NCI-H1092 treated with DMSO at 0.1 percent for 48 hours (cell line): ENCODE data around the gene CYP19A1.
A peak's percentile ranks its signal among the peaks of the same experiment; 100 is the strongest.

Experiments
- DNase-seq: peaks from one replicate; lab custom pipeline; 2025; lab: John Stamatoyannopoulos, UW

The CYP19A1 gene

DNA sequence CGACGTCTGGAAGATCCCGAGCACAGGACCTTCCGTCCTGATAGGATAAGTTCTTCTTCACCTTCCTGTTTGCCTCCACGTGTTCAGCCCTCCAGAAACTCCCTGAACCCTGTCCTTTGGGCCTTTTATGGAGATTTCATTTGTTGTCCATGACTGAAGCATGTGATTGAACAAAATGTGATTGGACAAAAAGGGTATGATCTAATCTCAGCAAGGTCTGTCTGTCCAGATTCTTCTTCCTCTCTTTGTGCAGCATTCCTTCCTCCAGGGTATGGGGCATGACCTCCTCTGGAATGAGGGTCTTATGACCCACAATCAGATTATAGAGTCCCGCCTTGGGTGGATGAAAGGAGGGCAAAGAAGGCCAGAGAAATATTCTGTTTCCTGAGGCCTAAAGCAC lies at the start of gene CYP19A1:
Gene CYP19A1, minus strand, starts transcription at position 101 of the 400 bp plus-strand sequence. CDS start 95,684 bp downstream, outside the sequence.
- no peak for DNase-seq

DNA sequence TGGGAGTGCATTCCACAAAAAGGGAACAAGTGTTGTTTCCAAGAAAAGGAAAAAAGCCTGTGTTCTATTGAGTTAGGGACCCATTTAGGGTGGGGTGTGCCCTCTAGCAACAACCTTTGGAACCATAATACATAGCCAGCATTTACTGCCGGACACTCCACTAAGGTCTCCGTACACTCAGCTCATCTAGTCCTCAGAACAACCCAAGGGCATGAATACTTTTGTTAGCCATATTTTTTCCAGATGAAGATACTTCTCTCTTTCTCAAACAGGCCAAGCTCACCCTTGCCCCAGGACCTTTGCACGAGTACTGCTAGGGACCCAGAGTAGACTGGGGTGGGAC lies 49.3 kb upstream of the CYP19A1 start:
- no peak for DNase-seq

DNA sequence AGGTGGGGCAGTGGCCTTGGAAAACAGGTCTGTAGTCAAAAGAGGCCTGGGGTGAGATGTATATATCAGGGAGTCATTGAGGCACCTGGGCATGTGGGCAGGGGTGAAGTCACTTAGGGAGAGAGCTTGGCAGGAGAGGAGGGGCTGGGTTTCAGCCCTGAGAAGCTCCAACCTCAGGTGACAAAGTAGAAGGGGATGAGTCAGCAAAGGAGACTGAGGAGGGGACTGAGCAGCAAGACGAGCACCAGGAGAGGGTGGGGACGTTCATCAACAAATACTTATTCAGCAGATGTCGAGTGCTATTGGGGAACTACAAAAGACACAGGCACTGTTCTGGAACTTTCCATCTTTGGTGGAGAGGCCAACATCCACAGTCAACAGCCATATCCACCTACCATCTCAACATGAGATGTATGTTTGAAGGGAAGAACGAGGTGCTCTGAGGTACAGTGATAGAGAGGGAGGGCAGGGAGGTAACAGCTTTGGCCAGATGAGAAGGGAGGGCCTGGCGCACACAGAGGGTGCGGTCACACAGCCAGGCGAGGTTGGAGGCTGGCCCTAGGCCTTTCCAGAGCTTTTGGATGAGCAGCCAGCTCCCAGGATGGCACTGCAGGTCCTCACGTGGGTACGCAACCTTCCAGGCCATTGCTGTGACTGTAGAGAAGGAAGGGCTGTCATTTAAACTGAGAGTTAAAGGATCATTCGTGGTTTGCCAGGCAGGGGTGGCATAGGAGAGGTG lies 48.7 kb upstream of the CYP19A1 start:
- no peak for DNase-seq

DNA sequence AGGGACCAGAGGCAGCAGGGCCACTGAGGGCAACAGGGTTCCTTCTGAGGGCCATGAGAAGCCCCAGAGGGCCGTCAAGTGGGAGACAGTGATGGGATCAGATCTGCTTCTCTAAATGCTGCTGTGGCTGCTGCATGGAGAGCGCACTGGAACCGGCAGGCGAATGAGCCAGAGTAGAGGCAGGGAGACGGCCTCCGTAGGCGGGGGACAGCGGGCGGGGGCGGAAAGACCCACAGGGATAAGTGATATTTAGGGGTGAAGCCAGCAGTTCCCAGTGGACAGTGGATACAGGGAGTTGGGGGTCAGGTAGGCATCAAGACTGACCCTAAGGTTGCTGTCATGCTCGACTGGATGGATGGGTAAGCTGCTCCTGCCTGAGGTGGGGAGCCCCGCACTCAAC lies 48.1 kb upstream of the CYP19A1 start:
- no peak for DNase-seq

DNA sequence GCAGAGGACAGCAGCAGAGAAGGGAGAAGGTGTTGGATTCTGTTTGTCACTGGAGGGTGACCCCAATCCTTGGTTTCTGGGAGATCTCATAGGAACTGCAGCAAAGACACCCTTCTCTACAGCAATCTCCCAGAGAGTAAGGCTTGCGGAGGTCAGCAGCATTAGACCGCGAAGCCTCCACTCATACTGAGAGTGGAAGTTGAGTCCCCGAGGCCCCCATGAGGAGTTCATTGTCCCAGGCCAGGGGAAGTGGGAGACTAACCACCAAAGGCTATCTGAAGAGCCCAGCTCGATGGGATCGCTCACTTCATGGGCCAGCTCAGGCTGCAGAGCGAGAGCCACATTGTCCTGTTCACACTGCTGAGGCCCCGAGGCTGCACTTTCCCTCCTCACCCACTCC lies 47.6 kb upstream of the CYP19A1 start:
- DNase-seq, result no peak

DNA sequence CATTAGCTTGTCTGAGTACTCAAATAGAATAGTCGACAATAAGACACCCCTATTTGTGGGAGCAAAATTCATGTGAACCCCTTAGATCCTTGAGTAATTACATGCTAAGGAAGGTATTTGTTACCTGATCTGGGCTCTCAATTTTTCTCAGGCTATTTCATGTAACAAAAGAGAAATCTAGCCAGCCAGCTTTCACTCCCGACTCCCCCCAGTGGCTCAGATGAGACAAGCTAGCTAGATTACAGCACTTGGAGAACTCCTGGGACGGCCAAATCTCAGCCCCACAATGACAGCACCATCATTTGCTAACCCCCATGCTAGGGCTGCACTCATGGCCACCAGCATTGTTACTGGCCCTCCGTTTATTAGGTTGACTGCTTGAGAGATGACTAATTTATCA lies 44.4 kb upstream of the CYP19A1 start:
- DNase-seq, result peak; percentile 28

DNA sequence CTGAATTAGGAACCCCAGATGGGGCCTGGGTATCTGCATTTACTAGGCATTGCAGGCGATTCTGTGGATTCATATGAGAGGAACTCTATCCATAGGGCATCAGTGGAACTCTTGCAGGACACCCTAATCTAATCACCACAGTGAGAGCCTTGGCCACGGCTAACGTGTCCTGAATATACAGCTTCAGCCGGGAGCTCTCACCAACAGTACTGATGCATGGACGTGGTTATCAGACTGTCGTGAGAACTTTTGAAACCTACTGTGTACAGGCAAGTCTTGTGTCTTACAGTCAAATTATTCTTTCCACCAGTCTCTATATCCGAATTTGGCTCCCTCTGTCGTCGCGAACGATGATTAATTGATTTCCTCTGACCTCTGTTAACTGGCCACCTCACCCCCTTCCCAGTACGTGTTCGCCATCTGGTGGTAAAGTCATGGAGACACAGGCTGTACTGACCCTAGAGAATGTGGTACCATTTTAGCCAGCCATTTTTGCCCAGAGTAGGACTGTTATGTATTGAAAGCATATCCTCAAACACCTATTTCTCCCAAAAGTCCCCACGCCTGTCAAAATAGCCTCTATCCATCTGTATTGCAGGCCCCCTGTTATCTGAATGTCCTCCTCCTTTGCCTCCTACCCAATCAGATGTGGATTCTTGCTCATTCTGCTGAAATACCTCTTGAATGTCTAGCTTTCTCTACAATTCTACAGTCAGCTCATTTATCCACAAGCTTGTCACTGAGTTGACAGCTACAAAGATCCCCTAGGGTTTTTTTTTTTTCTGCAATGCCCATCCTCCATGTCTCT lies 42.8 kb upstream of the CYP19A1 start:
- peak; percentile 49 for DNase-seq

DNA sequence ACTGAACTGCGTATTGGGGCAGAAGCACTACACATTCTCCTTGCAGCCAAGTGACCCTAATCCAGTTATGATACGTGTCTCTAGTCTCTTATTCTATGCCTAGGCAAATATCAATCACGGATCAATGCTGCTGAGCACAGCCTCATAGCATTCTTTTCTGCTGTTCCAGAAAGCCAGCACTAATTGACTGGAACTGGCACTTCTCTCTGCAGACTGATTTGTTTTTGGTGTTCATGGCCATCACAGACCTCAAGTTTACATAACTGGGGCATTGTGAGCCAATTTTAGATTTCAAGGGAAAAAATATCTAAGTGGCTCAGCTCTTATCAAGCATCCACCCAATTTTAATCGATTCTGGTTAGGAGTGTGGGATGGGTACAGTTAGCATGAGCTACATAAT lies 41.0 kb upstream of the CYP19A1 start:
- DNase-seq, result no peak

DNA sequence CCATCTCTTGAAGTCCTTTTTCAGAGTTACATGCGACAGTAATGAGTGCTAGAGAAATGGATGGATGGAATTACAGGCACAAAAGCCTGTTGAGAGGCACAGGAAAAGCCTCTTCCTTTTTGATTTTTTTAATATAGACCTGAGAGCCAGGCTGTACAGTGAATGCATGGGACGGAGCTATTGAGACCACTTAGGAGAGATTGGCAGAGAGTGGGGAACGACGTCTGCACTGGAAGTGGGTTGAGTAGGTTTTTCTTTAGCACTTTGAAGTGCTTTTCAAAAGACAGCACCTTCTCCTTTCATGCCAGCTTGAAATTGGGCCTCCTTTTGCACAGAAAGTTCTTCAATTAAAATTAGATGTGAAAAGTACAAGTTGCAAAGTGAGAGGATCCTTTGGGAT lies 40.0 kb upstream of the CYP19A1 start:
- DNase-seq, result no peak

DNA sequence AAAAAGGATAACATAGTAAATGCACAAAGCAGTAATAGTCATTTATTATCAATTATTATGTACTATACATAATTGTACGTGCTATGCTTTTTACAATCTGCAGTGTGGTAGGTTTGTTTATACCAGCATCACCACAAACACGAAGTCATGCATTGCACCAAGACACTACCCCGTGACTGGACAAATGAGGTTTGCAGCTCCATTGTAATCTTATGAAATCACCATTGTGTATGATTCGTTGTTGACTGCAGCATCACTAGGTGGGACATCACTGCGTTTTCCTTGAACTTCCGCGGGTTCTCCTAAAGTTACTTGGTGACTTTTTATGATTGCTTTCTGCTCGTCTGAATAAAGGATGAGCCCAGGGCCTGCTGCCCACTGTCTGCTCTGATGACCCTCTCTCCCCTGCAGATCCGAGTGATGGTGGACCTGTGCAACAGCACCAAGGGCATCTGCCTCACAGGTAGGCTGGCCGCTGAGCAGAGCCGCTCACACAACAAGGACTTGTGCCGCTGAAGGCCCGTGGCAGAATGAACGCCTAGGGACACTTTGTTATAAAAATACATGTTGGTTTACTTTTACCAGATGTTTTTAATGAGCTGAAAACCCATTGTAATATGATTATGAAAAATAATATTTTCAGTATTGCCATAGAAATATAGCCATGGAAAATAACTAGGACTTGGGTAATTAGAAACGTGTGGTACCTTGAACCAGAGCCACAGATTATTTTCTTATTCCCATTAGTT lies 38.8 kb upstream of the CYP19A1 start:
- DNase-seq, result no peak

DNA sequence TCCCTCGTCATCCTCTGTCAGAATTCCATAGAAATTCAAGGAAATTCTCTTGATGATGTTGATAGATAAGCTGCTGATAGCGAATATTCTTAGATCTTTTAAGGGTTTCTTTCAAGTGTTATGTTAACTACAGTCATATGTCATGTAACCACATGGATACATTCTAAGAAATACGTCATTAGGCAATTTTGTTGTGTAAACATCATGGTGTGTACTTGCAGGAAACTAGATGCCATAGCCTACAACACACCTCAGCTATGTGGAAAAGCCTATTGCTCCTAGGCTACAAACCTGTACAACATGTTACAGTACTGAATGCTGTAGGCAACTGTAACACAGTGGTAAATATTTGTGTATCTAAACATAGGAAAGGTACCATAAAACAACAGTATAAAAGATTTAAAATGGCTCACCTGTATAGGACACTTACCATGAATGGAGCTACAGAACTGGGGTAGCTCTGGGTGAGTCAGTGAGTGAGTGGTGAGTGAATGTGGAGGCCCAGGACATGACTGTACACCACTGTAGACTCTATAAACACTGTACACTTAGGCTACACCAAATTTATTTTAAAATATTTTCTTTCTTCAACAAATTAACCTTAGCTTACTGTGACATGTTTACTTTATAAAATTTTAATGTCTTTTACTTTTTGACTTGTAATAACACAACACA lies 37.7 kb upstream of the CYP19A1 start:
- DNase-seq, result no peak

DNA sequence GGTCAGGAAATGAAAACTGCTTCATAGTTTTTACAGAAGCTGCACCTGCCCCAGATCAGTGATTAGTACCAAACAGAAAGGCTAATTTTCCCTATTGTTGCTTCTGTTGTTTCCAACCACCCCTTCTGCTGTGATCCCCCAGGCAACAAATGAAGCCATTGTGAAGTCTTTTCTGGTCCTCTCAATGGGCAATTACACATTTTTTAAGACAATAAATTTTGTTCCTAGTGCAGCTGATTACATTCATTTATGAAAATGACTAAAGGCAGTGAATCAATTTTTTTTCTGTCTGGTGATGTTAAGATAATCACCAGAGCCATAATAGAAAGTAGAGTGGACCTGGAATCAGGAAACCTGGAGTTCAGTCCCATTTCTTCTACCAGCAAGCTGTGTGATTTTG lies 35.7 kb upstream of the CYP19A1 start:
- no peak for DNase-seq

DNA sequence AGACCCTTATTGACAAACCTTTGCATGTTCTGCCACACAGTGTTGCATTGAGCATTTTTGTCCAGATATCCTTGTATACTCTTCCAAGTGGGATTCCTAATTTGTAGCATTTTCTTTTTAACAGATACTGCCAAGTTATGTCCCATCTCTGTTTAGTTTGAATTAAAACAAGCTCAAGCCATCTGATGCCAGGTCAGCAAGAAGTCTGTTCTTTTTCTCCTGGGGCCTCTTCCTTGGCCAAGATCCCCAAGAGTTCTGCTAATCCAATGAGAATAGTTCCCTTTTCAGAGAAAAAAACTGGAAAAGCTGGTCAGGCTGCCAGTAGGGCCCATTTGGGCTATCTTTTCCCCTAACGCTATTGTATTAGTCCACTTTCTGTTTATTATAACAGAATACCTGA lies 32.9 kb upstream of the CYP19A1 start:
- no peak for DNase-seq

DNA sequence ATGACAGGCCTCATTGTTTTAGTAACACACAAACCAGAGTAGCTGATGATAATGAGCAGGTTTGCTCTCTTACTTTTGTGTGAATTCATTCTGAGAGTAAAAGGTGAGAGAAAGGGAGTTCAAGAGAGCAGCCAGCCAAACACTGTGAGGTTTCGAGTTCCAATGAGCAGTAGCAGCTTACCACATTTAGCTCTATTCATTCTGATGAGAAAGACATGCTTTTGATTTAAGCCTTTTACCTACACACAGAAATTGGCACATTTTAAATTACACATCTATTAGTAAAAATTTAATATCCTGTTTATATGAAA lies 31.0 kb upstream of the CYP19A1 start:
- DNase-seq, result no peak

DNA sequence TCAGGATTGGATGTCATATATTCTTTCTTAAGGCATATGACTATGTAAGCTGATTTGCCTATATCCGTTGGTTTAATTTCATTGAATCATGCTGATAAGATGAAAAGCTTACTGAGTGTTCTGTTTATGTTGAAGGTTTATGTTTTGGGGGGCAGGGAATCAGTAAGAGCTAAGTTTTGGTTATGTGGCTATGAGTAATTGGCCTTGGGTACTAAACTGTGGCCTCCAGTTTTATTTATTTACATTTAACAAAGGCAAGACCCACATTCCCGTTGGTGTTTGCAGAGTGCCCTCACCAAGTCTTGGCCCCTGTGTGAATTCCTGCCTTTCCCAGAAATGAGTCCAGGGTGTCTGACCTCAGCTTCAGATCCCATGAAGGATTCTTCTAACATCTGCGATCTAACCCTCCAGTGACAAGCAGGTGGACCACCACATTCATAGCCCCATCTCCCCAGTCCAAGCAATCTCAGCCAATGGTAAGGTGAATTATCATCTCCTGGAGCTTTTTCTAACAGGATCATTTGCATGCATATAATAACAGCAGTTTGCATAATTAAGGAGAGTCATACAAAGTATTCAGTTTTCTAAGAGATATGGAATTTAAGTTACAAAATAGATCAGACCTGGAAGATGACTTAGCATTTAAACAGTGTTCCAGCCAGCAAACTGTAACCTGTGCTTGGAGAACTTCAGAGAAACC lies 30.5 kb upstream of the CYP19A1 start:
- DNase-seq, result no peak

DNA sequence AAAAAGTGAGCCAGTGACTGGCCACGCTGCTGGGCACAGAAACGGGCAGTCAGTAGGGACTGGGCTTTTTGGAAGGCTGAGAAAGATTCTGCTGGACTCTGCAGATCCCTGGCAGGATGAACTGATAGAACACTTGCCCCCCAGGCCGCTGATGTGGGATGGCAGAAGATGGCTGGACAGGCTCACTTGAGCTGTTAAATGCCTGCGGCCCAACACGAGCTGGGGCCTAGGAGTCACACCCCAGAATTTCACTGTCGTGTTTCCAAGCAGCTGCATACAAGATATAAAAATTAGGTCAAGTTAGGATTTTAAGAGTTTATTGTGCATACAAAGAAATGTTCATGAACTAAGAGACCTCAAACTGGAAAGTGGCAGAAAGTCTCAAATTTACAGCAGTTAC lies 29.9 kb upstream of the CYP19A1 start:
- no peak for DNase-seq

DNA sequence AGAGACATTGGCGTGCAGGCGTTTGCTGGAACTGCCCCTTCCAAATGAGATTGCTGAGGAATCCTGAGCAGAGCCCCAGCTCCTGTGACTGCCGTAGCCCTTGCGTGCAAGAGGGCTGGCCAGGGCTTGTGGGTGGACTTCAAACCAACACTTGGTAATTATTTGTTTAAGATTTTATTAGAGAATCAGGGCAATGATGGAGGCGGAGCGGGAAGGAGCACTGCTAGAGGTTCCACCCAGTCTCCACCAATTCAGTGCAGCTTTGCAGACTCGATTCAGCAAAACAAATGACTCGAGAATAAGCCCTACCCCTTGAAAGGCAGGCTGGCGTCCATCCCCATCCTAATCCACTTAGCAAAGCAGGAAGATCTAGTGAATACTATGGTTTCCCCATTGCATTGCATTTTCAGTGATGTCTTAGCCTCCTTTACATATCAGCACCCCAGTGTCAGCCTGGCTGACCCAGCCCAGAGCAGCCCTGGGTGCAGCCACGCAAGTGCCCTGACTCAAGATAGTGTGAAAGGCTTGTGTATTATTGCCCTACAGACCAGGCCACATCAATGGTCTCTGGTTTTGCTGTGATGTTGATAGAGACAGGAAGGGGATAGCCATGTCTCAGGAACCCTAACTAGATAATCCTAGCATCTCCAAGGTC lies 29.1 kb upstream of the CYP19A1 start:
- no peak for DNase-seq

DNA sequence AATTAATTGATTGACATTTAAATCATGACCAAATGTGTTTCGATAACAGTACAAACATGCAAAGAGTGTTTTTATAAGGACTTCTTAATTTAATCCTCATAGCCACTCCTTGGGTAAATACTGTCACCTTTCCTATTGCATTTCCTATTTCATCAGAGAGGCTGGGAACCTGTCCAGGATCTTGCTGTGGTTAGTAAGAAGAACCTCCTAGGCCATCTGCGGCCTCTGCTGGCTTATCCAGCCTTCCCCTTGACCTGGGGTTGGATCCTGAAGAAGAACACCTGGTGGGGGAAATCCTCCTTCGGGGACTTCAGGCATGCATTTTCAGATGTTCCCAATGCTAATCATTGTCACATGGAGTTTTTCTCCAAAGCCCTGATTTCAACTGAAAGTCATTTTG lies 28.5 kb upstream of the CYP19A1 start:
- DNase-seq, result no peak

DNA sequence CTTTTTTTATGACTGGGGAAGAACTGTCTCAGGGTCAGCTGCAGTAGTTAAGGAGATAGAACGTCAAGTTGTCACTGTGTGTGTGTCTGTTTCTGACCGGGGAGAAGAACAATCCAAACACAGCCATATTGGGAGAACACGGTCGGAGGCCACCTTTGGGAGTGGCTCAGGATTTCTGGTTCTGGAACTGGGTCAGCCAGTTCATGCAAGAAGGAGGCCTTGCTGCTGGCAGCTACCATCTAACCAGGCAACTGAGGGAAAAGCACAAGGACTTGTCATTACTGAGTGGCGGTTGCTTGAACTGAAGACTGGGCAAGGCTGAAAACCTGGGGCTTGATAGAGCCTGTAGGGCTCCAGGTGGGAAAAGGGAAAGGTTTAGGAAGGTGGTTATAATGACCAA lies 27.7 kb upstream of the CYP19A1 start:
- no peak for DNase-seq

DNA sequence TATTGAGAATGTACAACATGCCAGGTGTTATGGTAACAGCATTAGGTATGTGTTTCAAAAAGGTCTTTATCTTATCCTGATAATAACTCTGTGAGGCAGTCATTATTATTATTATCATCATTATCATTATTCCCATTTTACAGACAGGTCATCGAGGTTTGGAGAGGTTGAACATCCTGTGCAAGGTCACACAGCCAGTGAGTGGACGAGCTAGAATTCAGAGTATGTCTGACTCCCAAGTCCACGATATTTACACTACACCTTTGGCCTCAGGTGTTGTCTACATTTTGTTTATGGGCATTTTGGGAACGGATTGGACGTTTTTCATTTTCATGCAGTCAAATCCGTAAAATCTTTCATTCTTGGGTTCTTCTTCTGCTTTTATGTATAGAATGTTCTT lies 27.0 kb upstream of the CYP19A1 start:
- no peak for DNase-seq

DNA sequence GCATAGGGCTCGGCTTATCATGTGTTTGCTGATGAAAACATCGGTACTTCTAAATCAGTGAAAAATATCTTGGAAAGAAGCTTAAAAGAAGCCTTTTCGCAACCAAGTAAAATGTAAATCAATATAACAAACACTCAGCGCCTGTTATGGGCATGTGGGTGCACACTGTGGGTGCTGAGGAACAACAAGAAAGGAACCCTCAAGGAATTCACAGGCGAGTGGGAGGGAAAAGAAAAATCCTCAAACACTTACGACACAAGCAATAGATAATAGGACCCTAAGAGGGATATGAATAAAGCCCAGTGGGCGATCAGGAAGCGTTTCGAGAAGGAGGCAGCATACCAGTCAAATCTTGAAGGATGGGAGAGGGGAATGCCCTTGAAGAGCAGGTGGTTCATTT lies 25.0 kb upstream of the CYP19A1 start:
- DNase-seq, result no peak
